CD4-positive, alpha-beta T cell treated with Interleukin-17A for 1 hour (primary cell): ENCODE data around the gene KRTDAP.
"Not testable (repeated sequence)": the region's sequence is repeated elsewhere in the genome, so short reads cannot be mapped to it uniquely, and the experiment has no call there.

Source experiments
- DNase-seq: peaks from one replicate; pipeline ENCODE4 v3.0.0-alpha.2; 2020

Gene KRTDAP

DNA sequence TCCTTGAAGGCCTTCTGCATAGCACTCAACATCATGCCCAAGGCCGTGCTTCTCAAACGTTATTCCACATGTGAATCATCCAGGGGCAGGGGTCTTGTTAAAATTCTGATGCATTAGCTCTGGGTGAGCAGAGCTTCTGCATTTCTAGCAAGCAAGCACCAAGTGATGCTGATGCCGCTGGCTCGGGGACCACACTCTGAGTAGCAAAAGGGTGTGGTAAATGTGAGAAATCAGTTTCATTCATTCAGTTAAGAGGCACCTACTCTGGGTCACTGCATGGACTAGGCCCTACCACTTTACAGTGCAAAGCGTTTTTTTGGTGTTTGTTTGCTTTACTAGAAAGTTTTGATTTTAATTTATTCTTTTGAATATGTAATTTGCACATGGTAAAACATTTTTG is 7.2 kb downstream of the KRTDAP start:
- DNase-seq = no peak

DNA sequence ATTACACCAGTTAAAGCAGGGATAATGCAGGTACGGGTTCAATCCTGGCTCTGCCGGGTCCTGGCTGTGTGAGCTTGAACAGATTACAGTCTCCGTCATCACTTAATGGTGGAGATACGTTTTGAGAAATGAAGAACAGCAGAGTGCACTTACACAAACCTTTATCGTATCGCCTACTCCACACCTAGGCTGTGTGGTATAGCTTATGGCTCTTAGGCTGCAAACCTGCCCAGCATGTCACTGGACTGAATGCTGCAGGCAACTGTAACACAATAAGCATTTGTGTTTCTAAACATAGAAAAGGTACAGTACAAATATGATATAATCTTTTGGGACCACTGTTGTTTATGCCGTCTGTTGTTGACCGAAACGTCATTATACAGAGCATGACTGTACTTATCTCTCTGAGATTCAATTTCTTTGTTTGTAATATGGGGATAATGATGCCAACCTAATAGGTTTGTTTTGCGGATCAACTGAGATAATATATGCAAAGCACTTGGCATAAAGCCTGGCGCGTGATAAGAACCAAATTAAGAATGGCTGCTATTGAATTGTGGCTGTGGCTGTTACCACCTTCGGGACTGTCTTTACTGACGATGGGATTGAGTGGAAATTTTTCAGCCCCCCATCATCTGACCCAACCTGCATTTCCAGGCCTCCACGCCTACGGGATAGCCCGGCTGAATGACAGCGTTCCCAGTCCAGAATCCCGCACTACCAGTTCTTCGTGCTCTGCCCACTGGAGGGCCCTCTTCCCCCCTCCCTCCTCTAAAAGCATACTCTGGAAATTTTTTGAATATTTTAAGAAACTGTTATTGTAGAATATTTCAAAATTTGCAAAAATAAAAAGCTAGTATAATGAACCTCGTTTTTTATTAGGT is 11.2 kb downstream of the KRTDAP start:
- DNase-seq = no peak

DNA sequence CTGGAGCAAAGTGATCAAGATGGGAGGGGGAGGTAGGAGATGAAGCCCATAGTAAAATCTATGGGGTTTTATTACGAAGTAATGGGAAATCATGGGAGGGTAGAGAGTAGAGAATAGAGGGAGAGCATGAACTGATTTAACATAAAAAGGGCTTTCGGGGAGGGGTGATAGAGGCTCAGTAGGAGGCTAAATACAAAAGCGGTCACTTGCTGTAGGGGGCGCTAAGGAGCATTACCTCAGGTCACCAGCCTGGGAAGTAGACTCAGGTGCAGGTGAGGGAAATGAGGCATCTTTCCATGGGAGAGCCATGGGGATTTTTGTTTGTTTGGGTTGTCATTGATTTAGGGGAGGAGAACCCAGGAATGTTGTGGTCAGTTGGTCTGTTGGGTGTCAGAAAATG is 14.1 kb downstream of the KRTDAP start:
- DNase-seq = no peak

DNA sequence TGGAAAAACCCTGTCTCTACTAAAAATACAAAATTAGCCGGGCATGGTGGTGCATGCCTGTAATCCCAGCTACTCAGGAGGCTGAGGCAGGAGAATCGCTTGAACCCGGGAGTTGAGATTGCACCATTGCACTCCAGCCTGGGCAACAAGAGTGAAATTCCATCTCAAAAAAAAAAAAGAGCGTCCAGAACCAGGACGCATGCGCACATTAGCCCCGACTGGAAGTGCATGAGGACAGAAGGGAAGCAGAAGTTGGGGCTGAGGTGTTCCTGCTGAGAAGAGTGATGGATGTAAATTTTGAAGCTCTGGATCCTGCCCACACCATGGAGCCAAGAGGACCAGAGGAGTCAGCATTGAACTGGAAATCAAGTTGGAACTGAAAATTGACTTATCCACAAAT is 15.7 kb downstream of the KRTDAP start:
- DNase-seq = not testable (repeated sequence)

DNA sequence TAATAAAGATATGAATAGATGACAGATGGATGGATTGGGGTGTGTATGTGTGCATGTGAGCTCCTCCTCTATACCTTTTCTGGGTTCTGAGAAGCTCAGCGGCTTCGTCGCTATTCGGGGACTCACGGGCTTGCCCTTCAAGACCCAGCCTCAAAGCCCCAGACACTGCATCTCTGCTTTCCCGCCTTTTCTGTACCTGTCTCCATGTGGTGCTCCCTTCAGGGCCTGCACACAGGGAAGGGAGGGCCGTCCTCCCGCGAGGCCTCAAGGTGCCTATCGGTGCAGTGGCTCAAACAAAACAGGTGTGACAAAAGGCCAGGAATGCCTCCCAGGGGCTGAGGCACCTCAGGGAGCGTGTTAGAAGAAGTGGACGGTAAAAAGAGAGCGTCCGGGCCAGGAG is 16.2 kb downstream of the KRTDAP start:
- no peak for DNase-seq

DNA sequence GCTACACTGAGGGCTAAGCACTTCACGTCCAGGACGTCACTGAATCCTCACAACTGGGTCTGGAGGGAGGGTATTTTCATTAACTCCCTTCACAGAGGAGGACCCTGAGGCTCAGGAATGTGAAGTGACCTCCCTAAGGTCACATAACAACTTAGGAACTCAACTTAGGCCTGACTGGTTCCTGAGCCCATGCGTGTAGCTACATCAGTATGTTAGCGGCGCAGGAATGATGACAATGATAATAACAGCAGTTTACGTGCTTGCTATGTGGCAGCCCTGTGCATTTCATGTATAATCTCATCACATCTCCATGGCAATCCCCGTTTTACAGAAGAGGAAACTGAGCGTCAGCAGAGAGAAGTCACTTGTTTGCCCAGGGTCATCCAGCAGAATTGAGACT is 18.3 kb downstream of the KRTDAP start:
- DNase-seq = no peak

DNA sequence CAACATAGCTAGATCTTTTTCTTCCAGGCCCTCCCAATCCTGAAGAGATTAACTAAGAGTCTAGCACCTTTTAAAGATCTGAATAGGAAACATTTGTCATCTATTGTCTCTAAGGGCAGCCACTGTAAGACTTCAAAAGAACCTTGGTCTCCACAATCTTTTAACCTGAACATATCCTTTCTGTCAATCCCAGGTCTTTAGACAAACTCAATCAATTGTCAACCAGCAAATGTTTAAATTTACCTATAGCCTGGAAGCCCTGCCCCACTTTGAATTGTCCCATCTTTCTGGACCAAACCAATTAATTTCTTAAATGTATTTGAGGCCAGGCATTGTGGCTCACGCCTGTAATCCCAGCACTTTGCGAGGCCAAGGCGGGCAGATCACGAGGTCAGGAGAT is 19.2 kb downstream of the KRTDAP start:
- not testable (repeated sequence) for DNase-seq

DNA sequence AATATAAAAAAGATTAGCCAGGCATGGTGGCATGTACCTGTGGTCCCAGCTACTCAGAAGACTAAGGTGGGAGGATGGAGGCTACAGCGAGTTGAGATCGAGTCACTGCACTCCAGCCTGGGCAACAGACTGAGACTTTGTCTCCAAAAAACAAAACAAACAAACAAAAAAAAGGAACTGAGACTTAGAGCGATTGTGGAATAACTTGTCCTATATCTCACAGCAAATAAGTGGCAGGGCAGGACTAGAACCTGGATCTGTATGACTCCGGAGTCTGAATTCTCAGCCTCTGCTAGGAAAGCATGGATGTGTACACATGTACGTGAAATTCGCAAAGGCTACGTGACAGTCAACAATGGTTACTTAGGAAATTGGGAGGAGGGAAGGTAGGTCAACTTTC is 20.1 kb downstream of the KRTDAP start:
- no peak for DNase-seq

DNA sequence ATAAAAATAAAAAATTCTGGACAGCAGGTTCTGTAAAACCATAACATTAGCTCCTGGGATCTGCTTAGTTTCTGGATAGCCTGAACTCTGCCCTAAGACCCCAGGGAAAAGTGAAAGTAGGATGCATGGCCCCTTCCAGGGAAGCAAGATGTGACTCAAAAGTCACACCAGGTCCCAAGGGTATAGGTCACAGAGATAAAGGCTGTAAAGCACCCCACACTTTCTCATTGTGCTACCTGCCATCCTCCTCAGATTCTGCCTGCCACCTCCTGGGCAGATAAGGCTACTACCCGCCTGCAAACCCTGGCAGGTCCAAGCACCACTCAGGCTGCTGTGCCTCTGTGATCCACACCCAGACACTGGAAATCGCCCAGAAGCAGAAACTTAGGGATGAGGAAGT is 21.6 kb downstream of the KRTDAP start:
- peak; percentile 80 for DNase-seq

DNA sequence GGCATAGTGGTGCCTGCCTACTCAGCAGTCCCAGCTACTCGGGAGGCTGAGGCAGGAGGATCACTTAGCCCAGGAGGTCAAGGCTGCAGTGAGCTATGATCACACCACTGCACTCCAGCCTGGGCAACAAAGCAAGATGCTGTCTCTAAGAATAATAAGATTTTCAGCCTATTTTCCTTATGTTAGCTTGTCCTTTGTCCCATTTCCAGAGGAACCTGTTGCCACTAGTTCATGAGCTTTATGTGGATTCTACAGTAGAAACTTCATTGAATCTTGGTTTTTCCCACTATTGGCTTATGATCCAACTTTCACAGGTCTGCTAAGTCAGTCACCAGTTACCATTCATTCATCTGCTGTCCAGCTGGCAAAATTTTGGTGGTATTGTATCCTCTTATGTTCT is 24.0 kb downstream of the KRTDAP start:
- DNase-seq = no peak

DNA sequence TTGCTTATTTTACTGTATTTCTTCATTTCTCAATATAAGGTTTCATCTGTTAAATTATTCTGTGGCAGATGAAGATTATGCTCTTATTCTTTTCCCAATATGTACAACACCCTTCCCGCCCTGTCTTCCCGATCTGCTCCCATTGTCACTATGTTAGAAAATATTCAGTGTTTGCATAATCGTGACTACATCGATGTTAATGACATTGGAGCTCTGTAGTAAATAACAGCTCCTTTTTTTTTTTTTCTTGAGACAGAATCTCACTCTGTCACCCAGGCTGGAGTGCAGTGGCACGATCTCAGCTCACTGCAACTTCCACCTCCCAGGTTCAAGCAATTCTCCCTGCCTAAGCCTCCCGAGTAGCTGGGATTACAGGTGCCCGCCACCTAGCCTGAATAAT is 27.3 kb downstream of the KRTDAP start:
- DNase-seq = not testable (repeated sequence)

DNA sequence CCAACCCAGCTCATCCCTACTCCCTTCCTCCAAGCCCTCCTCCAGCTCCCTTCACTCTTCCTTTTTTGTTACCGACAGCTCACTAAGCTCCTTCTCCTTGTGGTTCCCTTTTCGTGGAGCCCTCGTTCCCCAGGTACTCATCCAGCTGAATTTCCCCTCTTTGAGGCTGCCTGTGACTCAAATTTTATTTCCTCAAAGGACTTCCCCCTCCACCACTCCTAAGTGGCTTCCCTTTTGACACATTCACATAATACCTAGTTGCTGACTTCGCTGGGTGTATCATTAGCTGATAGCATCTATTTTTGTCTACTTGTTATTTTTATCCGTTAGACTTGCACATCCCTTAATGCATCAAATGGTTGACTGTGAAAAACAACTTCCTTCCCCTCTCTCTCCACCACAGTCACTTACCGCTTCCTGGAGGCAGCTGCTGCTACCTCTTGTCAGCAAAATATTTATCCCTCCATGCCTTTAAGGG is 27.7 kb downstream of the KRTDAP start:
- peak; percentile 87 for DNase-seq

DNA sequence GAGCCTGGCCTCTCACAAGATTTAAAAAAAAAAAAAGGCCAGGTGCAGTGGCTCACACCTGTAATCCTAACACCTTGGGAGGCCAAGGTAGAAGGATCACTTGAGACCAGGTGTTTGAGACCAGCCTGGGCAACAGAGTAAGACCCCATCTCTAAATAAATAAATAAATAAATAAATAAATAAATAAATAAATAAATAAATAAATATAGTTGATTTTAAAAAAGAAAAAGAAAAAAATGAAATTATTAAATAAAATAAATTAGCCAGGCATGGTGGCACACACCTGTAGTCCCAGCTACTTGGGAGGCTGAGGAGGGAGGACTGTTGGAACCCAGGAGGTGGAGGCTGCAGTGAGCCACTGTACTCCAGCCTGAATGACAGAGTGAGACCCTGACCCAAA is 28.5 kb downstream of the KRTDAP start:
- DNase-seq = not testable (repeated sequence)

DNA sequence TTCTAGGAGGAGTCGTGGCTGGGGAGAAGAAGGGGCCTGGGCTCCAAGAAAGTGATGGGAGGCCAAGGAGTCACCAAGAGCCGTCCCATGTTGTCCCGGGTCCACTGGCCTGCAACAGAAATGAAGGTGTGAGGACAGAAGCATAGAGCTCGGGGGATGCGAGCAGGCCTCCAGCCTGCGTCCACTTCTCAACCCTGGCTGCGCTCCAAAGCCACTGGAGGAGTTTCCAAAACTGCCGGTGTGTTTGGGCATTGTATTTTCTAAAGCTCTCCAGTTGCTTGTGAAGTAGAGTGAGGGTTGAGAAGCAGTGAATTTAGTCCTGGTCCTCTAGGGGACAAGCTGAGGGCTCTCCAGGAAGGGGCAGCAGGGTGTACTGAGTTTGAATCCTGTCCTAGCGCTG is 29.2 kb downstream of the KRTDAP start:
- no peak for DNase-seq

DNA sequence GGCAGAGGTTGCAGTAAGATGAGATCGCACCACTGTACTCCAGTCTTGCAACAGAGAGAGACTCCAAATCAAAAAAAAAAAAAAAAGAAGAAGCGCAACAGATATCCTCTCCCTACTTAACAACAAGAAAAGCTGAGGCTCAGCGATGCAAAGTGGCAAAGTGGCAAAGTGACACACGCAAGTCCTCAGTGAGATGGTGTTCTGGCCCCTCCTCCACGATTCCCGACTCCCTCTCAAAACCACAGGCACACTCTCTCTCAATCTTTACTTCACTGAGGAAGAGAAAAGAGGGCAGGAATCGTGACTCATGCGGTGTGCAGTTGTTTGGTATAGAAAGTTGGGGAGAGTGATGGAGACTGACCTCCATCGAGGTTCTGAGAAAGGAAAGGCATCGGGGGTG is 29.7 kb downstream of the KRTDAP start:
- DNase-seq = no peak

DNA sequence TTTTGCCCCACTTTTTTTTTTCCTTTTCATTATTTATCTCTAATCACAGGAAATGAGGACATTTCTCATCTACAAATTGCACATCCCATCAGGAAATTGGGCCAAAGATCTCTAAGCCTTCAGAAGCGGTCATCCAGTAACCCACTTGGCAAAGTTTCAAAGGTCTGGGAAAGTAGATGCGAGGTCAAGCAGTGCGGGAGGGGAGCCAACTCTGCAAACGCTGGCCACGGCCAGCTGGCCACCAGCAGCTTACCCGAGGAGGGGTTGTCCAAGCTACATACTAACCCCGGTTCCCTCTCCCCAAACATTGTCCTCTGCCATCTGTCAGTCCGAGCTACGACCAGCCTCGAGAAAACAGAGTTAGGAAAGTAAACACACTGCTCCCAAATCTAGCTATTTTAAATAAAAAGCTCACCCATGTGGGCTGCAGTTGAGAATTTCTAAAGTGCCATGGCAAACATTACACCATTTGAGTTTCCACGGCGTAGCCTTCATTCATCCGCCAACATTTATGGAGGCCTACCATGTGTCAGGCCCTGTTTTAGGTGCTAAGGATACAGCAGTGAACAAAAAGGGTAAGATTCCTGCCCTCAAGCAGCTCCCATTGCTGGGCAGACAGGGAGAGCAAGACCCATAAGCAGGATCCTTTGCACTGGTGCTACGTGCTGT is 30.7 kb downstream of the KRTDAP start:
- no peak for DNase-seq

DNA sequence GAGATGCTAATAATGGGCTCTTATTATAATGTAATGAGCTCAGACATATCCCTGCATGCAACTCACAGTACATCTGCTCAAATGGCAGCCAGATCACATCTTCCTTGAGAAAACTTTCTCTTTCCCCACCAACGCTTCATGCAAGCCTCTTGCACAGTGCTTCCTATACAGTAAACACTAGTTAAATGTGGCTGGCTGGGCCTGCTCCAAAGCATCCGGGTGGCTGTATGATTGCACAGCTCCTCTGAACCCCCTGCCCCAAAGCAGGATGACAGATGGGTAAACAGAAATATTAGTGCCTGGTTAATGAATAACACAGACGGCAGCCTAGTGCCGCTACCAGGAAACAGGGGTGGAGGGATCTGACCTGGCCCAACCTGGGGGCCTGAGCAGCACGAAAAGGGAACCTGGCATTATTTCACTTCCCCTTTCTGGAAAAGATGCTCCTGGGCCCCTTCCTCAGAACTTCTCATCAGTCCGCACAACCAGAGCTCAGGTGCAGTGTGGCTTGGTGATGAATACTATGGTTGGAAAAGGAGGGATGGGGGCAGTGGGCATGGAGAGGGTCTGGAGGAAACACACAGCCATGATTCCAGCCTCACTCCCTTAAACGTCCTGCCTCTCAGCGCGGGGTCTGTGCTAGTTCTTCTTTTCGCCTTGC is 31.4 kb downstream of the KRTDAP start:
- no peak for DNase-seq

DNA sequence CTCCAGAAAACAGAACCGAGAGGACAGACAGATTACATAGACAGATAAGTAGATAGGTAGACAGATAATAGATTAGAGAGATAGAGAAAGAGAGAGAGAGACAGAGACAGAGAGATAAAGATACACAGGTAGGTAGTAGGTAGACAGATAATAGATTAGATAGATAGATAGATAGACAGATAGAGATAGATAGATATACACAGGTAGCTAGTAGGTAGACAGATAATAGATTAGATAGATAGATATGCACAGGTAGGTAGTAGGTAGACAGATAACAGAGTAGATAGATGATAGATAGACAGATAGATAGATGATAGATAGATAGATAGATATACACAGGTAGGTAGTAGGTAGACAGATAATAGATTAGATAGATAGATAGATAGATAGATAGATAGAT is 32.1 kb downstream of the KRTDAP start:
- no peak for DNase-seq

DNA sequence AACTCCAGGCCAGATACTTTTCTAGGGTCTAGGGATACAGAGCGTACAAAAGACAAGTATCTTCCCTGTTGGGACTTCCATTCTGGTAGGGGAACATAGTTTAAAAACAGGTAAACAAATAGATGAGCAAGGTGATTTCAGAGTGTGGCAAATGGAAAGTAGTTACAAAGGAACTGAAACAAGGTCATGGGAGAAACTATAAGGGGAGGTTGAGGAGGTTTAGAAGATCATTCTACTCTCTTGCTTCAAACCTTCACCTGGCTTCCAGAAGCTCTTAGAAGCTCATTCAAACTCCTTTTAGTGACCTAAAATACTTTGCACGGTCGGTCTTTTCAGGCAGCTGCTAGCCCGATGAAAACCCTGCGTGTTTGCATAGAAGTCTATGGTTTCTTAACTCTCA is 33.1 kb downstream of the KRTDAP start:
- DNase-seq = no peak

DNA sequence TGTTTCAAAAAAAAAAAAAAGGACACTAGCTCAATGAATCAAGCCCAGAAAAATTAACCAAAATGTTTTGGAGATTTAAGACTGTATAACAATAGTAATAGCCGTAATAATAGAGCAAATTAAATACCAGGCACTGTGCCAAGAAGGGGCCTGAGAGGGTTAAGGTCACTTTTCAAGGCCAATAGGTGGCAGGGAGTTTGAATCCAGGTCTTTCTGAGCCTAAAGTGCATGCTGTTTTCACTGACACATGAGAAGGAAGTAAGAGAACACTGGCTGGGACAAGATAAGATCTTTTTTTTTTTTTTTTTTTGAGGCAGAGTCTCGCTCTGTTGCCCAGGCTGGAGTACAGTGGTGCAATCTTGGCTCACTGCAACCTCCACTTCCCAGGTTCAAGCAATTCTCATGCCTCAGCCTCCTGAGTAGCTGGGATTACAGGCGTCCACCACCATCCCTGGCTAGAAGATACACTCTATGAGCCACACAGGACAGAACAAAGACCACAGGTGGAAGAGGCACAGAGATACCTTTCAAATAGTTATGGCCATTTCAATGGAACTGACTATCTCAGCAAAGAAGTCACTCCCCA is 34.6 kb downstream of the KRTDAP start:
- no peak for DNase-seq

DNA sequence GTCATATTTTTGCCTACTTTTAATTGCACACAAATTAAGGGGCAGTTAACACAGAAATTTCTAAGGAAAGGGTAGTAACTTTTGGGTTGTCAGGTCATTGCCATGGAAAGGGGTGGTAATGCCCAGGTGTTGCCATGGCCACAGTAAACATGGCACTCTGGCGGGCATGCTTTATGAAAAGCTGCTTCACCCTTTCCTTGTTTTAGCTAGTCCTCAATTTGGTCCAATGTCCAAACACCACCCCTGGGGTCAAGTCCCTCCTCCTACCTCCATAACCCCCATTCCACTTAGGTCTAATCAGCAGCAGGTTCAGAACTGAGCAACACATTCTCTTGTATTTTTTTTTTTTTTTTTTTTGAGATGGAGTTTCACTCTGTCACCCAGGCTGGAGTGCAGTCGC is 35.6 kb downstream of the KRTDAP start:
- no peak for DNase-seq

DNA sequence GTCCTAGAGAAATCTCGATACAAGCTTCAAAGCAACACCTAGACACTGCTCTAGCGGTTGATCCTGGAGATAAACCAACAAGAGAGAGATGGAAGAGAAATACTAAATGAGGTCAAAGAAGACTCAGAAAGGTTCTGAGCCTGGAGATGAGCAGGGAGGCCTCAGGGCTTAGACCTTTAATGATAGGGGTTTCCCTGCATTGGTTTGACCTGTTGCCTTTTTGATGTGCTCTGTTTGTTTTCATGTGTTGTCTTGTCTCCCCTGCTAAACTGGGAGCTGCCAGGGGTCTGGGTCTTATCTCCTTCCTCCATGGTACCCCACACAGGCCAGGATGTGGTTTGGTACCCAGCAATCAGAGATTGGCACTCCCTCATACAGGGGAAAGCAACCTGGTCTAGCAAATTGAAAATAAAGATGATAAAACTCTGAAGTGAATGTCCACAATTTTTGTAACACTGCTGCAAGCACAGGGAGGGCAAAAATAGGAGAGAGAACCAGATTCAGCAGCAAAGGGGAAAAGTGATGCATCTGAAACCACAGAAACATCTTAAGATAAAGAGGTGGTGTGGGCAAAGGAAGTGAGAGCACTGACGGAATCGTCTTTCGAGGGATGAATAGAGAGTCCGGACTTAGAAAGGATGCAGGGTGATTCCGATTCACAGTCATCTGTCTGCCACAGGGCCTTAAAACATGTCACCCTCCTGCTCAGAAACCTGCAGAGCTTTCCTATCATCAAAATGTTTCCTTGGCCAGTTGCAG is 38.7 kb downstream of the KRTDAP start:
- DNase-seq = peak; percentile 45
